Retinal pigment epithelial cell (primary cell): ENCODE measurements around the gene GNG10.

Source experiments
- DNase-seq: peaks from one replicate; pipeline ENCODE4 v3.0.0-alpha.2; 2010; ENCODE audit warnings: low read depth
- H3K4me3 ChIP-seq: 2 replicates; pipeline ENCODE4 v1.5.1; 2011; ENCODE audit warnings: mild to moderate bottlenecking, low read length, control low read depth, moderate library complexity
- TF ChIP-seq, protein P1 (sequence below): conservative IDR thresholded peaks from 2 replicates; pipeline ENCODE4 v1.5.1; 2011; ENCODE audit warnings: low read depth, low read length, control low read depth, inconsistent platforms

The GNG10 gene

DNA sequence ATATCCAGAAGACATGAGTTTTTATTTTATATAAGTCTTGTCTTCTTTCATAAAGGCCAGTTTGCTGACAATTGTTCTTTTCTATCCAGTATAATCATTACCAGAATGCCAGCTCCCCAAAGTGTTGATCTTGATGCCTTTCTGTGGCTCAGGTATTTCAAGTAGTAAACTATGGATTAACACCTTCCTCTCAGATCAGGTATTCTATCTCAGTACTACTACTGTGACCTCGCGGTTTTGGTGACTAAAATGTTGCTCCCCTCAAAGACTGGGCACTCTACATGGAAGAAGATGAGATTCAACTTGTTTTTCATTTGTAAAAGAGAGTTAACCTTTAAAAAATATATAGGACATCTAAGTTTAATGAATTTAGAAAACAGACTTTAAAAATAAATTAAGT, 58.1 kb downstream of the GNG10 start:
- TF ChIP-seq, protein P1, sequence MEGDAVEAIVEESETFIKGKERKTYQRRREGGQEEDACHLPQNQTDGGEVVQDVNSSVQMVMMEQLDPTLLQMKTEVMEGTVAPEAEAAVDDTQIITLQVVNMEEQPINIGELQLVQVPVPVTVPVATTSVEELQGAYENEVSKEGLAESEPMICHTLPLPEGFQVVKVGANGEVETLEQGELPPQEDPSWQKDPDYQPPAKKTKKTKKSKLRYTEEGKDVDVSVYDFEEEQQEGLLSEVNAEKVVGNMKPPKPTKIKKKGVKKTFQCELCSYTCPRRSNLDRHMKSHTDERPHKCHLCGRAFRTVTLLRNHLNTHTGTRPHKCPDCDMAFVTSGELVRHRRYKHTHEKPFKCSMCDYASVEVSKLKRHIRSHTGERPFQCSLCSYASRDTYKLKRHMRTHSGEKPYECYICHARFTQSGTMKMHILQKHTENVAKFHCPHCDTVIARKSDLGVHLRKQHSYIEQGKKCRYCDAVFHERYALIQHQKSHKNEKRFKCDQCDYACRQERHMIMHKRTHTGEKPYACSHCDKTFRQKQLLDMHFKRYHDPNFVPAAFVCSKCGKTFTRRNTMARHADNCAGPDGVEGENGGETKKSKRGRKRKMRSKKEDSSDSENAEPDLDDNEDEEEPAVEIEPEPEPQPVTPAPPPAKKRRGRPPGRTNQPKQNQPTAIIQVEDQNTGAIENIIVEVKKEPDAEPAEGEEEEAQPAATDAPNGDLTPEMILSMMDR = no peak
- DNase-seq = no peak
- no peak overlapping the region for H3K4me3 ChIP-seq
